SHP77 treated with DMSO at 0.1 percent for 48 hours (cell line): ENCODE data around the gene FBXO30.

ENCODE experiments used
- DNase-seq: peaks from one replicate; lab custom pipeline; 2025; lab: John Stamatoyannopoulos, UW

FBXO30 gene

GRCh38 chr6:145755682-145756081 lies 58.9 kb downstream of the FBXO30 start:
- no peak for DNase-seq

- no peak for DNase-seq
Observed at GRCh38 chr6:145752638-145753037, 62.0 kb downstream of the FBXO30 start.

GRCh38 chr6:145749632-145750031 lies 65.0 kb downstream of the FBXO30 start:
- no peak for DNase-seq

GRCh38 chr6:145745861-145746260 lies 68.7 kb downstream of the FBXO30 start:
- DNase-seq: no peak

- DNase-seq: no peak
Observed at GRCh38 chr6:145744619-145745018, 70.0 kb downstream of the FBXO30 start.
